HG02970 (cell line): ENCODE data around the gene SLC6A17.

ENCODE experiments used
- ATAC-seq: cut with Tn5 transposase; IDR thresholded peaks from one replicate; pipeline ENCODE4 v1.9.1; 2021; ENCODE audit warnings: mild to moderate bottlenecking, moderate library complexity, moderate number of reproducible peaks; ENCODE audit not compliant: unreplicated experiment, low FRiP score

SLC6A17 gene

DNA sequence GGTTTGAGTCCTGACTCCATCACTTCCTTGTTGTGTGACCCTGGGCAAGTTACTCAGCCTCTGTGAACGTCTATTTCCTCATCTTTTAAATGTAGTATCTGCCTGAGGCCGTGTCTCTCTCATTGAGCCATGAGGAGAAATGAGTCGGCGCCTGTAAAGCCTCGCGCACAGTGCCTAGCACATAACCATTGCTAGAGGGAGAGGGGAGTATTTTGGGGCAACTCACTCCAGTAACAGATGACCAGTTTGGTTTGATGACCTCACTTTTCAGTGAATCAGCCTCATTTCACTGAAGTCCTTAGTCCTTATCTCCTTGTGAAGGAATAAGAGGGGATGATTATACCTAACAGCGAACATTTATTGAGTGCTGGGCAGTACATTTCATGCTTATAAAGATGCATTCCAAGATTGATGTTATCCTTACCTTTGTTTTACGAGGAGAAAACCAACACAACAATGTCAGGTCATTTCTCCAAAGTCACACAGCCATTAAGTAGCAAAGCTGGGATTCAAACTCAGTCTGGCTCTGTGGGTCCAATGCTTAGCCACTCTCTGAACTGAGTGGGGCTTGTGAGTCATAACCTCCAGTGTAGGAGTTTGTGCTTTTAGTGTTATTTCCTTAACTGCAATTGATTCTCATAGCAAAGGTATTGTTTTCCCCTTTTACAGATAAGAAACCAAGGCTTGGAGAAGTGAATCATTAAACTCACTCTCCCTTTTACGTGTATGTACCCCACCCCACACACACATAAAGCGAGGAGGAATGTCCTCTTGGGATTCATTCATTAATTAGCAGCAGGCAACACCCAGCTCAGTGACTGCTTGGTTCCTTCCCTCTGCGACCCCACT, 85.8 kb downstream of the SLC6A17 start:
- no peak for ATAC-seq

- no peak for ATAC-seq
Observed at GRCh38 chr1:110237386-110238152, 87.3 kb downstream of the SLC6A17 start.

DNA sequence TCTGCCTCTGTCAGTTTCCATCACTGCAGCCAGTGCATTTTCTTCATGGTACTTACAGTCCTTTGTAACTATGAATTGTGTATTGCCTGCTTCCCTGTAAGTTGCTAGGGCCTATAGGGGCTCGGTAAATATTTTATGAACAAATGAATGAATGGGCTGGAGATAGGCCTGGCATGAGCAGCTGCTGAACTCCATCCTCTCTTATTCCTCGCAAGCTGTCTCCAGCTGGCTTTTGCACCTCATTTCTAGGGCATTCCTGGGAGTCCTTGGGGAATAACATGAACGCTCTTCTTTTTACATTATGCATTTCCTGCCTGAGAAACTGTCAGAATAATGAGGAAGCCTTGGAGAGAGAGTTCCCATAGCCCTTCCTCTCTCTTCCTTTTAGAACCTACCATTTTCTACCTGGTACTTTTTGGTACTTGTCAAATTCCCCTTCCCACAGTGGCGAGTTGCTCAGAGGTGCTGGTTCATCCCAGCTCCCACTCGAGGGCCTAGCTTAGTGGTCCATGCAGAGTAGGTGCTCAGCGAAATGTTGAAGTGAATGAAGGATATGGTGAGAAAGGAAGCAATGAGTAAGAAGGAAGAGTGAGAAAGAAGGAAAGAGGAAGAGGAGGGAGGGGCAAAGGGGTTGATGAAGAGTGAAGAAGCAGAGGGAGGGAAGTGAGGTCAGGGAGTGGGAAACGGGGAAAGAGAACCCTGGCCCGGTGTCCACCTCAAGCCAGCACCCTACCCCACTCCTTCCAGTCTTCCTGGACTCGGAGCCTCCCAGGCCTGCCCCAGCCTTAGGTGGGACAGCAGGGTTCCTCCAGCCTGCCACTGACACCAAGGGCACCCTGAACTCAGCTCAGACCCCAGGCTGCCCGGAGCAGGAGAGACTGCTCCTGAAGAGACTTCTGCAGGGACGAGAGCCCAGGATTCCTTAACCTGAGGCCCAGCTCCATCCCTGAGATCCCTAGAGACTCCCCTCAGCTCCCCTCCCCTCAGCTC, 89.4 kb downstream of the SLC6A17 start:
- no peak for ATAC-seq

- no peak for ATAC-seq
Observed at GRCh38 chr1:110240476-110241210, 90.3 kb downstream of the SLC6A17 start.

- ATAC-seq, result no peak
Observed at GRCh38 chr1:110241516-110241915, 91.2 kb downstream of the SLC6A17 start.

GRCh38 chr1:110242062-110242461, 91.8 kb downstream of the SLC6A17 start:
- ATAC-seq, result no peak

- ATAC-seq, result no peak
Observed at GRCh38 chr1:110242731-110243130, 92.4 kb downstream of the SLC6A17 start.

DNA sequence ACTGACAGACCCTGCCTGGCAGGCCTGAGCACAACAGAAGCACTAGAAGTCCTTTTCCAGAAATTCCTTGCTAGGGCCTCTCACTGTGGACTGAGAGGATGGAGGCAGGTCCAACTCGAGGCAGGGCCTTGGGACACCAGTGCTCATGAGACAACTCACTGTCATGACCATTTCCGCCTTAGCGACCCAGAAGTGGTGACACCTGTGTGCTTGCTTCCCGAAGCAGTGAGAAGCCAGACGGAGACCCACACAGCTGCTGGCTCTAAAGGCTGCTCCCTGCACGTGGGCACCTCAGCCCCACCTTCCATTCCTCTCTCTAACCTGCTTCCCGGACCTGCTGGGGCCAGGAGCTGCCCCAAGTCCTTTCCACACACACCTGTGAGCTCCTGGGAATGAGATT, 92.9 kb downstream of the SLC6A17 start:
- no peak for ATAC-seq

DNA sequence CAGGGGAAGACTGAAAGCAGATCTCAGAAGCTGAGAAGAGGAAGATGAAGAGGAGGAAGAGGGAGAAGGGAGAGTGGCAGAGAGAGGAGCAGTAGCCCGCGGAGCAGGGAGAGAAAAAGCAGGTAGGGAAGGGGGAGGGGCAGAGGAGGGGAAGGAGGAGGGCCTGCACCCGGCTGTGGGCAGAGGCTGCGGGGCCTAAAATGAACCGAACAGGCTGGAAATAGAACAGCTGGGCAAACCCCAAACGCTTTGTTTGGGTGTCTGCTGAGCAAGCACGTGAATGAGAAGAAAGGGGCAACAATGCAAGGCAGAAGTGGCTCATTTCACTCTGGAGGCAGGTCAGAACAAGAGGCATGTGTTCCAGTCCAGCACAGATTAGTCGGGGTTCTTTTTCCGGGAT, 93.3 kb downstream of the SLC6A17 start:
- ATAC-seq, result no peak

DNA sequence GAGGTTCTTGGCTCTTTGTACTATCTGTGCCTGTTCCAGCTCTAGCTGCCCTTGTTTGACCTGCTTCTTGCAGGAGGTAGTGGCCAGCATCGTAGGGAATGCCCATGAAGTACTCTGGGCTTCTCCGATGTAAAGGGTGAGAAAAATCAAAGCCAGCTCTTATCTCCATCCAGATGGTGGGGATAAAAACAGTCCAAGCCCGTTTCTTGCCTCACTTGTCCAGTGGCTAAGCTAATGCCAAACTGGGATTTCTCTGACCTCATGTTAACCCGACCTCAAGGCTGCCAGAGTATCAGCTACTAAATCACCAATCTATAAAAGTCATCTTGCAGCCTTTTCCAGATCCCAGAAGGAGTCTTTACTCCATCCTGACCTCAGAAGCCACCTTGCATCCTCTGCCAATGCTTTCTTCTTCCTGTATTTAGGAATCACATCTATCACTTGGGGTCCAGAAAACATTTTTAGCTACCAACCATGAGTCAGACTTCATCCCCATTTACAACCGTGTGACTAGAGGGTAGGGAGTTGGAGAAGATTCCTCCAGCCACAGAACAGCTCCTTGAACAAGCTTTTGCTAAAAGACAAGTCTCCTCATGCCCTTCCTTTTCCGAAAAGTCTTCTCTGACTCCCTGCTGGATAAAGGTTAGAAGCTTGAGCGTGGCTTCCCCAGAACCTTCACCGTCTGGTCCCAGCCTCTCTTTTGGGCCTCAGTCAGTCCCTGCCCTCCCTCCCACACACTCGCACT, 95.8 kb downstream of the SLC6A17 start:
- ATAC-seq, result no peak

DNA sequence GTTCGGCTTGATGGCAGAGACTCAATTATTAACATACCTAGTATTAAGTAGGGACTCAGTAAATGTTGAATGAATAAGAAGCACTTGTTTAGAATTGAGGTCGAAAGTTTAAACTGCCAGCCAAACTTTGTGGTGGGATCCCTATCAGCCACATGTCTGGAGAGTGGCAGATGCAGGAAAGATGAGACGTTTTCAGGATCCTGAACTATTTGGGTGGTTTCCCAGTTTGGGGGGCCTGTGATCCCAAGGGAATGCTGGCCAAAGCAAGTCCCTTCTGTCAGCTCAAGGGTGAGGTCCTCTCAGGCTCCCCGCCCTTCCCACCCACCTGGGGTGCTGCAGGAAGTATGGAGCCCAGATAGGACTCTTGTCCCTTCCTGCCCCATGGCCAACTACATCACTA, 98.5 kb downstream of the SLC6A17 start:
- no peak for ATAC-seq

GRCh38 chr1:110249256-110249655, 99.0 kb downstream of the SLC6A17 start:
- no peak for ATAC-seq

DNA sequence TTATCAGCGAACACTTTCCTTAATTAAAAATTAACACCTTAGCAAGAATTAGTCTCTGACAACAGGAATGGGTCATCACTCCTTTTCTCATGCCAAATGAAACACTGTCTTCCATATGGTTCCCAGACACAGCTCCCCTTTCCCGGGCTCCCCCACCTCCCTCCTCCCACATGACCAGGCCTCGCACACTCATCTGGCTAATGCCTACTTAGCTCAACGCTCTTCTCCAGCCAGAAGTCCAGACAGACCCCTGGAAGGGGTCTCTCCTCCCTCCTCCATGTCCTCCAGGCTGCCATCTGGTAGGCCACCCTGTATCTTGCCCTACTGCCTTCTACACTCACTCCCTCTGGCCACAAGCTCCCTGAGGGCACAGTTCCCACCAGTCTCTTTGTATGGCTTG, 99.7 kb downstream of the SLC6A17 start:
- ATAC-seq, result no peak

GRCh38 chr1:110250749-110251148, 100.5 kb downstream of the SLC6A17 start:
- ATAC-seq, result no peak
